NCI-H345 treated with DMSO at 0.1 percent for 48 hours (cell line): ENCODE measurements around the gene OR2T33.
"Not testable (repeated sequence)": the region's sequence is repeated elsewhere in the genome, so short reads cannot be mapped to it uniquely, and the experiment has no call there.

Experiments used
- DNase-seq: peaks from one replicate; lab custom pipeline; 2025; ENCODE audit not compliant: unreplicated experiment; lab: John Stamatoyannopoulos, UW

OR2T33 gene

GRCh38 chr1:248277876-248278275 is at the start of gene OR2T33:
TSS of gene OR2T33 (minus strand) at chr1:248277976. CDS start at chr1:248273814, 4,162 bp downstream.
- DNase-seq = no peak

GRCh38 chr1:248324468-248324867 is 46.7 kb upstream of the OR2T33 start, which contains the start of gene OR2M7:
TSS of gene OR2M7 (minus strand) at chr1:248324568. CDS start at chr1:248324568, 0 bp downstream.
- DNase-seq = no peak

GRCh38 chr1:248316796-248317195 is 39.0 kb upstream of the OR2T33 start:
- no peak for DNase-seq

- DNase-seq = not testable (repeated sequence)
Measured at GRCh38 chr1:248306740-248307139, 29.0 kb upstream of the OR2T33 start.

GRCh38 chr1:248306103-248306502 is 28.3 kb upstream of the OR2T33 start:
- no peak for DNase-seq

- not testable (repeated sequence) for DNase-seq
Measured at GRCh38 chr1:248305672-248306071, 27.9 kb upstream of the OR2T33 start.

- no peak for DNase-seq
Measured at GRCh38 chr1:248303324-248303723, 25.5 kb upstream of the OR2T33 start, which contains the start of gene OR2T12. TSS of gene OR2T12 (minus strand) at chr1:248303424. CDS start at chr1:248295578, 7,846 bp downstream.

- DNase-seq = no peak
Measured at GRCh38 chr1:248288391-248288790, 10.6 kb upstream of the OR2T33 start.

GRCh38 chr1:248273225-248273624 is 4.6 kb downstream of the OR2T33 start:
- DNase-seq = not testable (repeated sequence)

- DNase-seq = no peak
Measured at GRCh38 chr1:248268178-248268577, 9.6 kb downstream of the OR2T33 start.

GRCh38 chr1:248259309-248259708 is 18.5 kb downstream of the OR2T33 start:
- DNase-seq = not testable (repeated sequence)

GRCh38 chr1:248243204-248243603 is 34.6 kb downstream of the OR2T33 start:
- no peak for DNase-seq

- no peak for DNase-seq
Measured at GRCh38 chr1:248239478-248239877, 38.3 kb downstream of the OR2T33 start.

GRCh38 chr1:248231117-248231516 is 46.7 kb downstream of the OR2T33 start, which contains the start of gene OR2M4:
TSS of gene OR2M4 (plus strand) at chr1:248231417. CDS start at chr1:248238929, 7,512 bp downstream.
- no peak for DNase-seq

- DNase-seq = no peak
Measured at GRCh38 chr1:248229360-248229908, 48.3 kb downstream of the OR2T33 start.

- no peak for DNase-seq
Measured at GRCh38 chr1:248225537-248225936, 52.2 kb downstream of the OR2T33 start.
